Activated CD4-positive, alpha-beta T cell treated with anti-CD3 and anti-CD28 coated beads for 36 hours (primary cell): ENCODE results near the gene TK1. TPM values are rescaled to one million over a fixed set of nuclear protein-coding genes. Genes with fewer than 3 reads are reported as not detected.

ENCODE experiments used
- ATAC-seq: fragments of 200-7000 bp; cut with Tn5 transposase; one replicate; pipeline ENCODE4 v1.10.0; 2021; ENCODE audit warnings: mild to moderate bottlenecking, moderate library complexity
- CTCF ChIA-PET: fragments of 350-600 bp; sonication (Branson Sonifier 250); formaldehyde crosslinking; loops from one replicate; lab custom pipeline; 2021; ENCODE audit warnings: antibody characterized with exemption; lab: Charles Lee
- POLR2A ChIA-PET: fragments of 350-600 bp; sonication (Branson Sonifier 250); formaldehyde crosslinking; loops from one replicate; lab custom pipeline; 2021; ENCODE audit warnings: antibody characterized with exemption, inconsistent platforms; lab: Charles Lee
- DNase-seq: peaks from one replicate; pipeline ENCODE4 v3.0.0-alpha.2; 2020
- H3K27ac Mint-ChIP-seq: one replicate; pipeline ENCODE4 v1.8.0; 2021; ENCODE audit warnings: mixed read lengths
- H3K27me3 Mint-ChIP-seq: one replicate; pipeline ENCODE4 v1.8.0; 2021; ENCODE audit warnings: mixed read lengths
- H3K36me3 Mint-ChIP-seq: one replicate; pipeline ENCODE4 v1.8.0; 2021; ENCODE audit warnings: low read depth, mixed read lengths
- H3K4me1 Mint-ChIP-seq: one replicate; pipeline ENCODE4 v1.8.0; 2021; ENCODE audit warnings: mixed read lengths
- H3K4me3 Mint-ChIP-seq: one replicate; pipeline ENCODE4 v1.8.0; 2021; ENCODE audit warnings: mild to moderate bottlenecking, moderate library complexity, mixed read lengths
- H3K9me3 Mint-ChIP-seq: one replicate; pipeline ENCODE4 v1.8.0; 2021; ENCODE audit warnings: low read depth, mixed read lengths
- intact Hi-C, 2 experiments: fragments of 100-400 bp; cut with DNase I in 1 of 2; cut with micrococcal nuclease in 1 of 2; formaldehyde crosslinking; loops; one replicate each; pipeline versions ENCODE4 v1.14.2 to v1.15.1; 2022 to 2024; cut with DNase I, micrococcal nuclease
- total RNA-seq, 2 experiments: library from RNA; stranded (reverse); gene quantifications; one replicate each; pipeline ENCODE4 v1.2.3, GENCODE V29; 2021

The TK1 gene
- total RNA-seq, 2 experiments from 2014 or later = 157 to 195 TPM

DNA sequence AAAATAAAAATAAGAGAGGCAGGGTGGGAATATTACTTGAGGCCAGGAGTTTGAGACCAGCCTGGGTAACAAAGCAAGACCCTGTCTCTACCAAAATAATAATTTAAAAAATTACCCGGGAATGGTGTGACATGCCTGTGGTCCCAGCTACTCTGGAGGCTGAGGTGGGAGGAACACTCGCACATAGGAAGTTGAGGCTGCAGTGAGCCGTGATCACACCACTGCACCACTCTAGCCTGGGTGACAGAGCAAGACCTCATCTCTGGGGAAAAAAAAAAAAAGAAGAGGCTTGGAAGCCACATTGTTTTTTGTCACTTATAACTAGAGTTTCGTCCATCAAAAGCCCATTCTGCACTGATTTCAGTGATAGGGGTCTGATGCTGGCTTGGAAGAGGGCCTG lies 41.3 kb upstream of the TK1 start:
- H3K27me3 Mint-ChIP-seq = peaks cover 22% of the 10 kb centered on the region
- no peak for DNase-seq
- intact Hi-C loops = no loop called here
- CTCF ChIA-PET = interaction anchor here (0.7 to 0.8 kb wide), 3 partner anchors 147 to 660 kb away, joined by 3 to 5 read pairs (median 4); no protein-coding TSS in a partner anchor
- ATAC-seq = no peak
- no peaks in the 10 kb centered on the region for H3K9me3 Mint-ChIP-seq
- no peak overlapping the region for H3K4me3 Mint-ChIP-seq
- H3K36me3 Mint-ChIP-seq = peaks cover 14% of the 10 kb centered on the region
- POLR2A ChIA-PET = interaction anchor here (0.6 kb wide), 3 partner anchors 47 to 116 kb away, joined by 3 read pairs; no protein-coding TSS in a partner anchor
- no peak overlapping the region for H3K27ac Mint-ChIP-seq
- peaks cover 11% of the 10 kb centered on the region for H3K4me1 Mint-ChIP-seq

DNA sequence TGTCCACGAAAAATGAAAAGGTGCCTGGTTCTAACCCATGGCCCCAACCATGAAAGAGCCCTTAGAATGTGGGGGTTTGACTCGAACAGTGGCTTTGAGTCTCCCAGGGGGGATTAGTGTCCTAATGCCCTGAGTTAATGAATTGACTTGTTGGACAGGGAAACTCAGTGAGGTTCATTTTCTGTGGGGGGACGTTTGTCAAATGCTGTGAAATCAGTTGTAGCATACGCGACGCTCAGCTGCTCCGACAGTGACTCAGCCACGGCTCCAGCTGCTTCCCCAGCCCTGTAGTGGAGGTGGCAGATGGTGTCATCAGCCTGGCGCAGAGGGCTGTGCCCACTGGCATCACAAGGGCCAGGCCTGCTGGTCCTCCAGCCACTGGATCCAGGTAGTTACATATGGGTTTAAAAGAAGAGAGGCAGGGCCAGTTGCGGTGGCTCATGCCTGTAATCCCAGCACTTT lies 40.6 kb upstream of the TK1 start:
- intact Hi-C loops = no loop called here
- ATAC-seq (peak; percentile 34), DNase-seq (peak; percentile 43)
- POLR2A ChIA-PET = interaction anchor here (0.8 kb wide), 1 partner anchor 54 kb away, joined by 4 read pairs; no protein-coding TSS in a partner anchor
- Mint-ChIP-seq H3K27me3 (peaks cover 18% of the 10 kb centered on the region), H3K27ac (no peak overlapping the region), H3K9me3 (no peaks in the 10 kb centered on the region), H3K36me3 (peaks cover 19% of the 10 kb centered on the region), H3K4me1 (peaks cover 7% of the 10 kb centered on the region), H3K4me3 (no peak overlapping the region)
- CTCF ChIA-PET = interaction anchor here (1.0 to 3.8 kb wide), 2 partner anchors 23 to 133 kb away, joined by 3 to 14 read pairs; no protein-coding TSS in a partner anchor

DNA sequence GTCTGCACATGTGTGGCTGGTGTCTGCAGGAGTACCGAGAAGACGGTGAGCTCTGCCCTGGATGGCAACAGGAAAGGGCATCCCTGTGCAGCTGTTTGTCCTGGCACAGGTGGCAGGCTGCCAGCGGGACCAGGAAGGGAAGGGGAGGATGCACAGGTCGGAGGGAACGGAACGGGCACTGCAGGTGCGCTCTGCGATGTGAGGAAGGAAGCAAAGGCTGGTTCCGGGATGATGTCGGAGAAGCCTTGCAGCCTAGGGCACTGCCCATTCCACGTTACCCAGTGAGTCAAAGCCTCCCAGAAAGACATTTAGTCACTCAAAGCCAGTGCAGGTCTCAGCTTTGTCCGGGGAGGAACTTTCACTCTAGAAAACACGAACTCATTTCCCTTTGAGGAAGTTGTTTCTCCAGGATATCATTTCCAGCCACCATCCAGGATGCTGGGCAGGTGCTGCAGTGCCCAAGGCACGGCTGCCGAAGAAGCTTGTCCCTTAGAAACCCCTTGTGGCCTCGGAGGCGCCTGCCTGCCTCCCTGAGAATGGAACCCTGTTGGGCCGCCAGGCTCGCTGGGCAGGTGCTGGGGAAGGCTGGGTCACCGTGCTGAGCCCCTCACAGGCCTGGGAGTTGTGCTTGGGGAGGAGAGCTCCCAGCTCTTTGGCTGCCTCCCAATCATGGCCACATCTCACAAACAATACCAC lies 40.1 kb upstream of the TK1 start:
- Mint-ChIP-seq H3K36me3 (peaks cover 19% of the 10 kb centered on the region), H3K4me1 (peaks cover 7% of the 10 kb centered on the region), H3K27ac (no peak overlapping the region), H3K4me3 (no peak overlapping the region), H3K27me3 (peaks cover 12% of the 10 kb centered on the region), H3K9me3 (no peaks in the 10 kb centered on the region)
- ChIA-PET CTCF (interaction anchor here (0.6 to 3.8 kb wide), 6 partner anchors 24 to 1131 kb away, joined by 3 to 14 read pairs (median 3); no protein-coding TSS in a partner anchor), POLR2A (interaction anchor here (0.8 kb wide), 1 partner anchor 55 kb away, joined by 4 read pairs; no protein-coding TSS in a partner anchor)
- peak; percentile 32 for DNase-seq
- peak; percentile 48 for ATAC-seq
- intact Hi-C loops = no loop called here

DNA sequence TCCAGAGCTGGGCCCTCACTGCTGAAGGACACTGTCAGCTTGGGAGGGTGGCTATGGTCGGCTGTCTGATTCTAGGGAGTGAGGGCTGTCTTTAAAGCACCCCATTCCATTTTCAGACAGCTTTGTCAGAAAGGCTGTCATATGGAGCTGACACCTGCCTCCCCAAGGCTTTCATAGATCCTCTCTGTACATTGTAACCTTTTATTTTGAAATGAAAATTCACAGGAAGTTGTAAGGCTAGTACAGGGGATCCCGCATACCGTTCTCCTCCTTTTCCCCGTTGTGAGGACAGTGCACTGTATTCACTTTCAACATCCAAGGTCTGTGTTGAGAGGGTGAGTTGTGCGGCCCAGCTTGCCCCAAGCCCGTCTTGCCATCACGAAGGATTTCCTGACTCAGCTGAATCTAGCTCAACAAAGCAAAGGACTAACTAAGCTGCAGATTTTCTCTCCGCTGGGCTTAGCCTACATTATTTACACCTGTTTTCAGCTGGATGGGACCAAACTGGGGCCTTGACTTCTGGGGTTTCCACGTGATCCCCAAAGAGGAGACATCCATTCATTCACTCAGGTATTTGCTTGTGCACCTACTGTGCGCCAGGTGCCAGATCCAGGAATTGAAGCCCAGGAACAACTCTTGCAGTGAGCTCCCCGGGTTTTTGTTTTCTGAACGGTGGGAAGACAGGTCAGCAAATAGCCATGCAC lies 39.4 kb upstream of the TK1 start:
- Mint-ChIP-seq H3K9me3 (no peaks in the 10 kb centered on the region), H3K4me3 (no peak overlapping the region), H3K27me3 (peaks cover 9% of the 10 kb centered on the region), H3K27ac (no peak overlapping the region), H3K4me1 (peaks cover 7% of the 10 kb centered on the region), H3K36me3 (peaks cover 19% of the 10 kb centered on the region)
- ATAC-seq = no peak
- no peak for DNase-seq
- ChIA-PET POLR2A (interaction anchor here (0.7 kb wide), 1 partner anchor 31 kb away, joined by 3 read pairs; no protein-coding TSS in a partner anchor), CTCF (interaction anchor here (0.6 to 3.8 kb wide), 7 partner anchors 25 to 1131 kb away, joined by 3 to 14 read pairs (median 3); no protein-coding TSS in a partner anchor)
- intact Hi-C loops = no loop called here

DNA sequence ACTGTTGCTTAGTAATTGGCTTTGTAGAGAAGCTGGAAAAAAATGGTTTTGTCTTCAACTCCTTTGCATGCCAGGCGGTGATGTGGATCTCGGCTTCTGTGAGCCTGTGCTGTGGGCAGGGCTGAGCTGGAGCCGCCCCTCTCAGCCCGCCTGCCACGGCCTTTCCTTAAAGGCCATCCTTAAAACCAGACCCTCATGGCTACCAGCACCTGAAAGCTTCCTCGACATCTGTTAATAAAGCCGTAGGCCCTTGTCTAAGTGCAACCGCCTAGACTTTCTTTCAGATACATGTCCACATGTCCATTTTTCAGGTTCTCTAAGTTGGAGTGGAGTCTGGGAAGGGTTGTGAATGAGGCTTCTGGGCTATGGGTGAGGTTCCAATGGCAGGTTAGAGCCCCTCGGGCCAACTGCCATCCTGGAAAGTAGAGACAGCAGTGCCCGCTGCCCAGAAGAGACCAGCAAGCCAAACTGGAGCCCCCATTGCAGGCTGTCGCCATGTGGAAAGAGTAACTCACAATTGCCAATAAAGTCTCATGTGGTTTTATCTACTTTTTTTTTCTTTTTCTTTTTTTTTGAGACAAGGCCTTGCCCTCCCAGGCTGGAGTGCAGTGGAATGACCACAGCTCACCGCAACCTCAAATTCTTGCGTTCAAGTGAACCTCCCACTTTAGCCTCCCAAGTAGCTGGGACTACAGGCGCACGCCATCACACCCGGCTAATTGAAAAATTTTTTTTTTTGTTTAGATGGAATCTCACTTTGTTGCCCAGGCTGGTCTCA lies 38.4 kb upstream of the TK1 start:
- DNase-seq = no peak
- peaks cover 3% of the 10 kb centered on the region for H3K4me1 Mint-ChIP-seq
- POLR2A ChIA-PET = interaction anchor here (0.7 kb wide), 3 partner anchors 30 to 184 kb away, joined by 3 to 10 read pairs (median 3); no protein-coding TSS in a partner anchor
- CTCF ChIA-PET = interaction anchor here (0.5 to 3.8 kb wide), 5 partner anchors 26 to 917 kb away, joined by 3 to 14 read pairs (median 3); no protein-coding TSS in a partner anchor
- intact Hi-C loops = no loop called here
- H3K36me3 Mint-ChIP-seq = peaks cover 23% of the 10 kb centered on the region
- no peak overlapping the region for H3K27ac Mint-ChIP-seq
- H3K9me3 Mint-ChIP-seq = no peaks in the 10 kb centered on the region
- ATAC-seq = no peak
- H3K27me3 Mint-ChIP-seq = peaks cover 3% of the 10 kb centered on the region
- H3K4me3 Mint-ChIP-seq = no peak overlapping the region

DNA sequence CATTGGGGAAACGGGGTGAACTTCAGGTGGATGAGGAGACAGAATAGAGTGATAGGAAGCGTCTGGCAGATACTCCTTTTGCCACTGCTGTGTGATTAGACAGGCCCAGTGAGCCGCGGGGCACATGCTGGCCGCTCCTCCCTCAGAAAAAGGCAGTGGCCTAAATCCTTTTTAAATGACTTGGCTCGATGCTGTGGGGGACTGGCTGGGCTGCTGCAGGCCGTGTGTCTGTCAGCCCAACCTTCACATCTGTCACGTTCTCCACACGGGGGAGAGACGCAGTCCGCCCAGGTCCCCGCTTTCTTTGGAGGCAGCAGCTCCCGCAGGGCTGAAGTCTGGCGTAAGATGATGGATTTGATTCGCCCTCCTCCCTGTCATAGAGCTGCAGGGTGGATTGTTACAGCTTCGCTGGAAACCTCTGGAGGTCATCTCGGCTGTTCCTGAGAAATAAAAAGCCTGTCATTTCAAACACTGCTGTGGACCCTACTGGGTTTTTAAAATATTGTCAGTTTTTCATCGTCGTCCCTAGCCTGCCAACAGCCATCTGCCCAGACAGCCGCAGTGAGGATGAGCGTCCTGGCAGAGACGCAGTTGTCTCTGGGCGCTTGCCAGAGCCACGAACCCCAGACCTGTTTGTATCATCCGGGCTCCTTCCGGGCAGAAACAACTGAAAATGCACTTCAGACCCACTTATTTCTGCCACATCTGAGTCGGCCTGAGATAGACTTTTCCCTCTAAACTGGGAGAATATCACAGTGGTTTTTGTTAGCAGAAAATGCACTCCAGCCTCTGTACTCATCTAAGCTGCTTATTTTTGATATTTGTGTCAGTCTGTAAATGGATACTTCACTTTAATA lies 37.6 kb upstream of the TK1 start:
- Mint-ChIP-seq H3K36me3 (peaks cover 26% of the 10 kb centered on the region), H3K27me3 (peaks cover 3% of the 10 kb centered on the region), H3K27ac (no peak overlapping the region), H3K9me3 (no peaks in the 10 kb centered on the region), H3K4me3 (no peak overlapping the region), H3K4me1 (peaks cover 3% of the 10 kb centered on the region)
- CTCF ChIA-PET = interaction anchor here (0.5 to 3.8 kb wide), 4 partner anchors 26 to 916 kb away, joined by 3 to 14 read pairs (median 3); no protein-coding TSS in a partner anchor
- POLR2A ChIA-PET = no interaction called here
- intact Hi-C loops = no loop called here
- DNase-seq = no peak
- ATAC-seq = no peak

DNA sequence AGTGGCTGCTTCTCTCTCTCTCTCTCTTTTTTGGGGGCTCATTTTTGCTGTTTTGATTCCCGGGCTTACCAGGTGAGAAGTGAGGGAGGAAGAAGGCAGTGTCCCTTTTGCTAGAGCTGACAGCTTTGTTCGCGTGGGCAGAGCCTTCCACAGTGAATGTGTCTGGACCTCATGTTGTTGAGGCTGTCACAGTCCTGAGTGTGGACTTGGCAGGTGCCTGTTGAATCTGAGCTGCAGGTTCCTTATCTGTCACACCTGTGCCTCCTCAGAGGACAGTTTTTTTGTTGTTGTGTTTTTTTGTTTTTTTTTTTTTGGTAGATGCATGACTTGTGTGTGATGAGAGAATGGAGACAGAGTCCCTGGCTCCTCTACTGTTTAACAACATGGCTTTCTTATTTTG lies 36.9 kb upstream of the TK1 start:
- ChIA-PET CTCF (interaction anchor here (1.2 to 3.8 kb wide), 3 partner anchors 27 to 139 kb away, joined by 5 to 14 read pairs (median 6); no protein-coding TSS in a partner anchor), POLR2A (interaction anchor here (1.2 kb wide), 1 partner anchor 168 kb away, joined by 3 read pairs; no protein-coding TSS in a partner anchor)
- Mint-ChIP-seq H3K4me3 (no peak overlapping the region), H3K27ac (no peak overlapping the region), H3K9me3 (no peaks in the 10 kb centered on the region), H3K27me3 (peaks cover 3% of the 10 kb centered on the region), H3K4me1 (peaks cover 3% of the 10 kb centered on the region), H3K36me3 (peaks cover 31% of the 10 kb centered on the region)
- no peak for ATAC-seq
- DNase-seq = no peak
- intact Hi-C loops = no loop called here

DNA sequence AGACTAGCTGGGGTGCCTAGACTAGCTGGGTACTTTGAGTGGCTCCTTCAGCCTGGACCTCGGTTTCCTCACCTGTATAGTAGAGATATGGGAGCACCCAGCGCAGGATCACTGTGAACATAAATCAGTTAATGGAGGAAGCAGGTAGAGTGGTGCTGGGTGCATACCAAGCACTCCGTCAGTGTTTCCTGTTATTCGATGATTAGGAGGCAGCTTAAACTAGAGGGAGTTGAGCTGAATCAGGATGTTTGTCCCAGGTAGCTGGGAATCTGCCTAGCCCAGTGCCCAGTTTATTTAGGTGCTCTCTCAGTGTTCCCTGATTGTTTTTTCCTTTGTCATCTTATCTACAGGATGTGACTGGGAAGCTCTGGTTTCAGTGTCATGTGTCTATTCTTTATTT lies 36.2 kb upstream of the TK1 start:
- no peak for ATAC-seq
- Mint-ChIP-seq H3K4me1 (peaks cover 3% of the 10 kb centered on the region), H3K4me3 (no peak overlapping the region), H3K9me3 (no peaks in the 10 kb centered on the region), H3K27ac (no peak overlapping the region), H3K36me3 (peaks cover 34% of the 10 kb centered on the region), H3K27me3 (peaks cover 3% of the 10 kb centered on the region)
- ChIA-PET POLR2A (interaction anchor here (1.2 kb wide), 1 partner anchor 168 kb away, joined by 3 read pairs; no protein-coding TSS in a partner anchor), CTCF (interaction anchor here (1.2 to 1.4 kb wide), 2 partner anchors 47 to 138 kb away, joined by 5 to 6 read pairs; no protein-coding TSS in a partner anchor)
- no peak for DNase-seq
- intact Hi-C loops = no loop called here

DNA sequence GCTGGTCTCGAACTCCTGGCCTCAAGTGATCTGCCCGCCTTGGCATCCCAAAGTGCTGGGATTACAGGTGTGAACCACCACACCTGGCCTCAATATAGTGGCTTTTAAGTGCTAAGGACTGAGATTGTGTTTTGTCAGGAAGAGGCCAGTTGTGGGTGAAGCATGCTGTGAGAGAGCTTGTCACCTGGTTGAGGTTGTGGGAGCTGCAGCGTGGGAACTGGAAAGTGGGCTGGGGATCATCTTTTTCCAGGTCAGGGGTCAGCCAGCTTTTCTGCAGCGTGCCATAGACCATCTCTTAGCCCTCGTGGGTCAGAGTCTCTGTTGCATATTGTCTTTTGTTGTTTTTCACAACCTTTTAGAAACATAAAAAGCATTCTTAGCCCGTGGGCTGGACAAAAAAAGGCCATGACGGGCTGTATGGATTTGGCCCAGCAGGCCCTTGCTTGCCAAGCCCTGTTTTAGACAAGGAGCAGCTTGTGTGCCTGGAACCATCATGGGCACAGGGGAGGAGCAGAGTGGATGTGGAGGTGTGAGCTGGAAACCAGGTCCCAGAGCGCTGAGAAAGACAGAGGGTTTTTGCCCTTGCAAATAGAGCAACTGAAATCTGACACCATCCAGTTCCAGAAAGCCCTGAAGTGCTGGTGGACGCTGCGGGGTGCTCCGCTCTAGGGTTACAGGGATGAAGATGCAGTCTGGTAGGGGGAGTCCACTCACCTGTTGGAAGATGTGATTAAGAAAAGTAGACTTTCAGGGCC lies 32.7 kb upstream of the TK1 start:
- H3K9me3 Mint-ChIP-seq = no peaks in the 10 kb centered on the region
- H3K4me1 Mint-ChIP-seq = peaks cover 5% of the 10 kb centered on the region
- CTCF ChIA-PET = interaction anchor here (0.6 to 1.1 kb wide), 4 partner anchors 33 to 1876 kb away, joined by 3 read pairs; no protein-coding TSS in a partner anchor
- H3K27me3 Mint-ChIP-seq = no peaks in the 10 kb centered on the region
- H3K36me3 Mint-ChIP-seq = peaks cover 45% of the 10 kb centered on the region
- no peak for ATAC-seq
- intact Hi-C loops = no loop called here
- H3K27ac Mint-ChIP-seq = no peak overlapping the region
- POLR2A ChIA-PET = no interaction called here
- DNase-seq = no peak
- H3K4me3 Mint-ChIP-seq = no peak overlapping the region
